Lower leg skin (tissue), 4 donors: ENCODE data around the gene OSBPL3. TPM values are rescaled to one million over a fixed set of nuclear protein-coding genes. Genes with fewer than 3 reads are reported as not detected.

ENCODE experiments used
- DNase-seq, 2 donors: peaks; one replicate each; pipeline ENCODE4 v3.0.0-alpha.2; 2019; ENCODE audit warnings: low spot score in 2 of 2
- H3K4me3 ChIP-seq: fragments of 200-600 bp; sonication (generic); 2 replicates; pipeline ENCODE4 v1.5.1; 2017; ENCODE audit warnings: mild to moderate bottlenecking, low read depth; ENCODE audit not compliant: poor library complexity, severe bottlenecking
- POLR2A ChIP-seq, 2 donors: fragments of 450-650 bp; IDR thresholded peaks; one replicate each; pipeline ENCODE4 v1.6.1; 2016 to 2017; ENCODE audit warnings: antibody characterized with exemption in 2 of 2, mild to moderate bottlenecking in 1 of 2, moderate library complexity in 1 of 2
- WGBS, 2 donors: methylation state at CpG; one replicate each; pipeline ENCODE4 v1.1.5; 2018; 5-methylcytosine and 5-hydroxymethylcytosine counted together
- intact Hi-C: fragments of 100-400 bp; cut with DNase I; formaldehyde crosslinking; loops from one replicate; pipeline ENCODE4 v1.15.0; 2023; ENCODE audit warnings: low total_unique reads
- total RNA-seq, 4 donors: library from RNA; depleted of rRNA; stranded (reverse); fragments of >200 nt; gene quantifications; one replicate each; pipeline ENCODE4 v1.1.0, GENCODE V29; 2016
- TF ChIP-seq, protein P1 (sequence below), 3 donors: fragments of 450-650 bp; IDR thresholded peaks; one replicate each; pipeline ENCODE4 v1.5.1; 2016; ENCODE audit warnings: antibody characterized with exemption in 3 of 3, mild to moderate bottlenecking in 3 of 3, moderate library complexity in 2 of 3

The OSBPL3 gene
- total RNA-seq, 4 donors from 2014 or later = 21.9 to 40.3 (median 23.7) TPM

GRCh38 chr7:24948739-24949138, 31.2 kb downstream of the OSBPL3 start:
- TF ChIP-seq, protein P1, sequence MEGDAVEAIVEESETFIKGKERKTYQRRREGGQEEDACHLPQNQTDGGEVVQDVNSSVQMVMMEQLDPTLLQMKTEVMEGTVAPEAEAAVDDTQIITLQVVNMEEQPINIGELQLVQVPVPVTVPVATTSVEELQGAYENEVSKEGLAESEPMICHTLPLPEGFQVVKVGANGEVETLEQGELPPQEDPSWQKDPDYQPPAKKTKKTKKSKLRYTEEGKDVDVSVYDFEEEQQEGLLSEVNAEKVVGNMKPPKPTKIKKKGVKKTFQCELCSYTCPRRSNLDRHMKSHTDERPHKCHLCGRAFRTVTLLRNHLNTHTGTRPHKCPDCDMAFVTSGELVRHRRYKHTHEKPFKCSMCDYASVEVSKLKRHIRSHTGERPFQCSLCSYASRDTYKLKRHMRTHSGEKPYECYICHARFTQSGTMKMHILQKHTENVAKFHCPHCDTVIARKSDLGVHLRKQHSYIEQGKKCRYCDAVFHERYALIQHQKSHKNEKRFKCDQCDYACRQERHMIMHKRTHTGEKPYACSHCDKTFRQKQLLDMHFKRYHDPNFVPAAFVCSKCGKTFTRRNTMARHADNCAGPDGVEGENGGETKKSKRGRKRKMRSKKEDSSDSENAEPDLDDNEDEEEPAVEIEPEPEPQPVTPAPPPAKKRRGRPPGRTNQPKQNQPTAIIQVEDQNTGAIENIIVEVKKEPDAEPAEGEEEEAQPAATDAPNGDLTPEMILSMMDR (IDR thresholded peaks at IDR 0.05) = no peak
- no peak for TF ChIP-seq POLR2A (IDR thresholded peaks at IDR 0.05)
- intact Hi-C loops = no loop called here
- 58 to 81% methylated on average over 4 of the region's 4 CpGs for WGBS, 2 donors
- no peak overlapping the region for H3K4me3 ChIP-seq
- no peak for DNase-seq

- no peak for DNase-seq
- H3K4me3 ChIP-seq = no peak overlapping the region
- WGBS, 2 donors = 94 to 100% methylated on average over 1 of the region's 1 CpG
- no peak for TF ChIP-seq POLR2A (IDR thresholded peaks at IDR 0.05)
- TF ChIP-seq, protein P1 (IDR thresholded peaks at IDR 0.05) = no peak
- intact Hi-C loops = no loop called here
Measured at GRCh38 chr7:24946467-24946866, 33.5 kb downstream of the OSBPL3 start.

- TF ChIP-seq, protein P1 (IDR thresholded peaks at IDR 0.05) = no peak
- no peak for TF ChIP-seq POLR2A (IDR thresholded peaks at IDR 0.05)
- H3K4me3 ChIP-seq = no peak overlapping the region
- DNase-seq = no peak
- intact Hi-C loops = no loop called here
- 0% methylated on average over 1 of the region's 1 CpG for WGBS, 2 donors
Measured at GRCh38 chr7:24945899-24946298, 34.1 kb downstream of the OSBPL3 start.

DNA sequence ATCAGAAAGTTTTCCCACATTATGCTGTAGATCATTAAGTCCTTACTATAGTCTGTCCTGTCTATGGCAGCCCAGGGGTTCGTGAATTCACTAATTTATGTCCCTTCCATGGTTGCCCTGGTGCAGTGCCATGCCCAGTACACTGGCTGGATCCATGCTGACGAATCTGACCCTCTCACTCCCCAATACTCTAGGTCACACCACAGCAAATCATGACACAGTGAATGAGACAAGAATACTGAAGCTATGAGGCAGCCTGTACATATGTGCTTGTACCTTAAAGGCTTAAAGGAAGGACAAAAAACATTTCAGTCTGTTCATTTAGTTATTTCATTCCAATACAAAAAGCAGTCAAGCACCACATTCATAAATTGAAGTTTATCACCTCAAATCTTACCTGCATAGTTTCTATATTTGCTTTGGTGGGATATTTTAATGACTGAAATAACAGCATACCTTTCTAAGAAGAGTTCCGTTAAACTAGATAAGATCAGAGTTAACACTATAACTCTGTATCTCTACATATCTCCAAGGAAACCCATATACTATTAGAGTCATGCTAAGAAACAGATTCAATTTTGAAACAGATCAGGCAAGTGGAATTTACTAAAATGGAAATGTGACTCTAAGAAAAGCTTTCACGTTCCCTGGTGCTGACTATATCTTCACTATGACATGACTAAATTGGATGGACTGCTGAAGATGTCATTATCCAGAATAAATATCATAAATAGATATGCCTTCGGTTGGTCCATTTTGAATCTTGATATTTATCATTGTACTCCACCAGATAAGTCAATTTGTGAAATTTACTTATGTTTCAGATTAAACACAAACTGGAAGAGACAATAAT, 36.7 kb downstream of the OSBPL3 start:
- intact Hi-C loops = no loop called here
- WGBS, 2 donors = 82 to 85% methylated on average over 5 of the region's 5 CpGs
- no peak for TF ChIP-seq POLR2A (IDR thresholded peaks at IDR 0.05)
- TF ChIP-seq, protein P1 (IDR thresholded peaks at IDR 0.05) = no peak

GRCh38 chr7:24942226-24942625, 37.8 kb downstream of the OSBPL3 start:
- DNase-seq = no peak
- WGBS, 2 donors = 80 to 82% methylated on average over 5 of the region's 5 CpGs
- H3K4me3 ChIP-seq = no peak overlapping the region
- intact Hi-C loops = no loop called here
- TF ChIP-seq, protein P1 (IDR thresholded peaks at IDR 0.05) = no peak
- TF ChIP-seq POLR2A (IDR thresholded peaks at IDR 0.05) = no peak

More for the DNA sequence above, 36.7 kb downstream of the OSBPL3 start:
- H3K4me3 ChIP-seq = no peak overlapping the region
- no peak for DNase-seq
